Panc1 (cell line): ENCODE results near the gene EFCAB8. TPM values are rescaled to one million over a fixed set of nuclear protein-coding genes. Genes with fewer than 3 reads are reported as not detected.
A peak's percentile ranks its signal among the peaks of the same experiment; 100 is the strongest.

Experiments
- ATAC-seq: fragments of 200-7000 bp; cut with Tn5 transposase; 2 replicates; pipeline ENCODE4 v1.9.1; 2020; ENCODE audit warnings: mild to moderate bottlenecking, moderate library complexity
- BruUV-seq: library from RNA; stranded (reverse); fragments of 400-500 nt; replicated peaks from 2 replicates; lab custom pipeline; 2021; lab: Mats Ljungman, UMichigan
- CTCF ChIA-PET: fragments of 300-600 bp; sonication (Branson Sonifier 250); formaldehyde crosslinking; loops from one replicate; lab custom pipeline; 2022; ENCODE audit warnings: antibody characterized with exemption; lab: Charles Lee
- POLR2A ChIA-PET: fragments of 300-600 bp; sonication (Branson Sonifier 250); formaldehyde crosslinking; loops from one replicate; lab custom pipeline; 2022; ENCODE audit warnings: antibody characterized with exemption; lab: Charles Lee
- DNase-seq: peaks from one replicate; pipeline ENCODE4 v3.0.0-alpha.2; 2010; ENCODE audit warnings: low read depth, low spot score
- H3K27ac ChIP-seq: 2 replicates; pipeline ENCODE4 v1.5.1; 2011; ENCODE audit warnings: mild to moderate bottlenecking, low read length, inconsistent platforms
- H3K27me3 ChIP-seq: fragments of 200-500 bp; sonication (Bioruptor generic); 2 replicates; pipeline ENCODE4 v1.6.0; 2014; ENCODE audit warnings: low read length, inconsistent platforms; ENCODE audit not compliant: control insufficient read depth, insufficient read depth
- H3K36me3 ChIP-seq: fragments of 200-500 bp; sonication (Bioruptor generic); 2 replicates; pipeline ENCODE4 v1.5.1; 2014; ENCODE audit warnings: inconsistent platforms, mild to moderate bottlenecking, low read length, moderate library complexity; ENCODE audit not compliant: control insufficient read depth, insufficient read depth
- H3K4me1 ChIP-seq: 2 replicates; pipeline ENCODE4 v1.5.1; 2011; ENCODE audit warnings: inconsistent platforms, mild to moderate bottlenecking, low read length, moderate library complexity; ENCODE audit not compliant: control insufficient read depth, insufficient read depth
- H3K4me3 ChIP-seq, 2 experiments: 2 replicates each; pipeline ENCODE4 v1.5.1; 2011 to 2012; ENCODE audit warnings: low read depth in 2 of 2, low read length in 2 of 2, mild to moderate bottlenecking in 2 of 2, inconsistent platforms in 1 of 2, moderate library complexity in 1 of 2
- H3K9me3 ChIP-seq: fragments of 200-500 bp; sonication (Bioruptor generic); 2 replicates; pipeline ENCODE4 v1.5.1; 2014; ENCODE audit warnings: low read depth, mild to moderate bottlenecking, inconsistent platforms, low read length, moderate library complexity; ENCODE audit not compliant: control insufficient read depth, insufficient read depth
- CTCF ChIP-seq: fragments of 450-650 bp; IDR thresholded peaks from 2 replicates; pipeline ENCODE4 v1.5.1; 2017; ENCODE audit warnings: mild to moderate bottlenecking
- POLR2AphosphoS5 ChIP-seq: IDR thresholded peaks from 2 replicates; pipeline ENCODE4 v1.6.1; 2012; ENCODE audit warnings: mild to moderate bottlenecking, low read depth, low read length, moderate library complexity
- SIN3A ChIP-seq: IDR thresholded peaks from 2 replicates; pipeline ENCODE4 v1.6.1; 2012; ENCODE audit warnings: low read depth, mild to moderate bottlenecking, low read length, moderate library complexity, borderline replicate concordance; ENCODE audit not compliant: insufficient read depth
- TCF7L2 ChIP-seq: IDR thresholded peaks from 2 replicates; pipeline ENCODE4 v1.6.1; 2011; ENCODE audit warnings: mild to moderate bottlenecking, low read depth, low read length, inconsistent platforms
- in situ Hi-C: cut with HindIII; loops from 2 replicates; pipeline ENCODE4 v1.10.0; 2016; ENCODE audit warnings: low sequenced_read_pairs, low pct_unique_long_range_greater_than_20kb
- intact Hi-C: fragments of 100-400 bp; cut with micrococcal nuclease; formaldehyde crosslinking; loops from one replicate; pipeline ENCODE4 v1.10.0; 2022; ENCODE audit not compliant: unreplicated experiment
- total RNA-seq: library from RNA; stranded (reverse); gene quantifications from one replicate; pipeline ENCODE4 v1.2.1, GENCODE V29; 2021; ENCODE audit not compliant: unreplicated experiment
- TF ChIP-seq, protein P1 (sequence below), 2 experiments: IDR thresholded peaks; 2 replicates each; pipeline ENCODE4 v1.6.1; 2011 to 2012; ENCODE audit warnings: low read depth in 2 of 2, control low read depth in 1 of 2, low read length in 1 of 2, mild to moderate bottlenecking in 1 of 2, moderate library complexity in 1 of 2; ENCODE audit not compliant: insufficient read depth in 1 of 2

The EFCAB8 gene
- total RNA-seq, 1 experiment from 2014 or later, result 1.1 TPM

DNA sequence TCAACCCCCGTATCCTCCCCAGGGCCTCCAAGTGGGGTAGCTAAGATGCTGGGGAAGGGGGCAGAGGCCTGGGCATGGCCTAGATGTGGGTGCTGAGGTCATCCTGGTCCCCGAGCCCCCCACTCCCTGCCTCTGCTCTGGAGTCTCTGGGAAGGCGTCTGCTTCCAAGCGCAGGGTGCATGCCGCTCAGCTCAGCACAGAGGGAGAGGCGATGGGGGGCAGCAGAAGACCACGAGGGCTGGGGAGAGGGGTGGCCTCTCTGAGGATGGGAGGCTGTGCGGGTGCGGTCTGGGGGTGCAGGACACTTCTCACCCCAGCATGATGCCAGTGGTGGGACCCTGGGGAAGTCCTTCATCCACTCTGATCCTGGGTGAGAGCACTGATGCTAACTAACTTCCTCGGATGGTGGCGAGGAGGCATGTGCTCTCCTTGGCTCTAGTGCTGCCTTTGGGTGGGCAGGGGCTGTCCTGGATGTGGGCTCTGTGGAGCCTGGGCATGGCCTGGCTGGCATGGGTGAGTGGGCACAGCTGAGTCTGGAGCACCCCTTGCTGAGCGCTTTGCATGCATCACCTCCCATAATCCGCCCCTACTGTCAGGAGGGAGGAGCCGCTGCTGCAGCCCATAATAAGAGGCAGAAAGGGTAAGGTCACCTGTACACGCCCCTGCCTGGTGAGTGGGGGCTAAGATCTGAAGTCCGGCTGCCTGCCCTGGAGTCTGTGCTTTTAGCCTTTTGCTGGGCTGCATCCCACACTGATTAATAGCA, 34.7 kb downstream of the EFCAB8 start:
- ATAC-seq, result peak; percentile 37; the same call in 1 of the 2 replicates
- no peak overlapping the region for H3K27ac ChIP-seq
- no TSS peak for BruUV-seq
- no peaks in the 10 kb centered on the region for H3K4me1 ChIP-seq
- no peaks in the 10 kb centered on the region for H3K36me3 ChIP-seq
- ChIA-PET CTCF (interaction anchor here (0.6 kb wide), 1 partner anchor 313 kb away, joined by 6 read pairs; no protein-coding TSS in a partner anchor), POLR2A (interaction anchor here (0.7 kb wide), 1 partner anchor 101 kb away, joined by 19 read pairs; no protein-coding TSS in a partner anchor)
- H3K4me3 ChIP-seq, result no peak overlapping the region
- TF ChIP-seq SIN3A, result no peak
- TF ChIP-seq, protein P1, sequence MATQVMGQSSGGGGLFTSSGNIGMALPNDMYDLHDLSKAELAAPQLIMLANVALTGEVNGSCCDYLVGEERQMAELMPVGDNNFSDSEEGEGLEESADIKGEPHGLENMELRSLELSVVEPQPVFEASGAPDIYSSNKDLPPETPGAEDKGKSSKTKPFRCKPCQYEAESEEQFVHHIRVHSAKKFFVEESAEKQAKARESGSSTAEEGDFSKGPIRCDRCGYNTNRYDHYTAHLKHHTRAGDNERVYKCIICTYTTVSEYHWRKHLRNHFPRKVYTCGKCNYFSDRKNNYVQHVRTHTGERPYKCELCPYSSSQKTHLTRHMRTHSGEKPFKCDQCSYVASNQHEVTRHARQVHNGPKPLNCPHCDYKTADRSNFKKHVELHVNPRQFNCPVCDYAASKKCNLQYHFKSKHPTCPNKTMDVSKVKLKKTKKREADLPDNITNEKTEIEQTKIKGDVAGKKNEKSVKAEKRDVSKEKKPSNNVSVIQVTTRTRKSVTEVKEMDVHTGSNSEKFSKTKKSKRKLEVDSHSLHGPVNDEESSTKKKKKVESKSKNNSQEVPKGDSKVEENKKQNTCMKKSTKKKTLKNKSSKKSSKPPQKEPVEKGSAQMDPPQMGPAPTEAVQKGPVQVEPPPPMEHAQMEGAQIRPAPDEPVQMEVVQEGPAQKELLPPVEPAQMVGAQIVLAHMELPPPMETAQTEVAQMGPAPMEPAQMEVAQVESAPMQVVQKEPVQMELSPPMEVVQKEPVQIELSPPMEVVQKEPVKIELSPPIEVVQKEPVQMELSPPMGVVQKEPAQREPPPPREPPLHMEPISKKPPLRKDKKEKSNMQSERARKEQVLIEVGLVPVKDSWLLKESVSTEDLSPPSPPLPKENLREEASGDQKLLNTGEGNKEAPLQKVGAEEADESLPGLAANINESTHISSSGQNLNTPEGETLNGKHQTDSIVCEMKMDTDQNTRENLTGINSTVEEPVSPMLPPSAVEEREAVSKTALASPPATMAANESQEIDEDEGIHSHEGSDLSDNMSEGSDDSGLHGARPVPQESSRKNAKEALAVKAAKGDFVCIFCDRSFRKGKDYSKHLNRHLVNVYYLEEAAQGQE (IDR thresholded peaks at IDR 0.05; ENCODE audit: insufficient read depth in 1 of 2, low read depth in 2 of 2, low read length in 1 of 2), result no peak
- TF ChIP-seq CTCF, result no peak
- TF ChIP-seq POLR2AphosphoS5, result no peak
- no peak for TF ChIP-seq TCF7L2
- in situ Hi-C loops, result no loop called here
- H3K27me3 ChIP-seq, result no peaks in the 10 kb centered on the region
- DNase-seq, result no peak
- intact Hi-C loops, result no loop called here
- no peaks in the 10 kb centered on the region for H3K9me3 ChIP-seq

GRCh38 chr20:32894026-32894483, 35.3 kb downstream of the EFCAB8 start:
- no peak overlapping the region for H3K27ac ChIP-seq
- H3K9me3 ChIP-seq, result no peaks in the 10 kb centered on the region
- in situ Hi-C loops, result no loop called here
- BruUV-seq, result no TSS peak
- POLR2A ChIA-PET, result no interaction called here
- H3K27me3 ChIP-seq, result no peaks in the 10 kb centered on the region
- ATAC-seq (peak; percentile 67), DNase-seq (no peak)
- intact Hi-C loops, result no loop called here
- TF ChIP-seq SIN3A, result no peak
- no peak; the same call in 1 of the 2 replicates for TF ChIP-seq CTCF
- TF ChIP-seq POLR2AphosphoS5, result no peak
- TF ChIP-seq, protein P1 (IDR thresholded peaks at IDR 0.05; ENCODE audit: insufficient read depth in 1 of 2, low read depth in 2 of 2, low read length in 1 of 2), result no peak
- no peak for TF ChIP-seq TCF7L2
- H3K4me3 ChIP-seq, result no peak overlapping the region
- no peaks in the 10 kb centered on the region for H3K36me3 ChIP-seq
- no peaks in the 10 kb centered on the region for H3K4me1 ChIP-seq
- CTCF ChIA-PET, result interaction anchor here (0.6 kb wide), 1 partner anchor 312 kb away, joined by 6 read pairs; no protein-coding TSS in a partner anchor
